ENCODE measurements around the gene VANGL1.

DNA sequence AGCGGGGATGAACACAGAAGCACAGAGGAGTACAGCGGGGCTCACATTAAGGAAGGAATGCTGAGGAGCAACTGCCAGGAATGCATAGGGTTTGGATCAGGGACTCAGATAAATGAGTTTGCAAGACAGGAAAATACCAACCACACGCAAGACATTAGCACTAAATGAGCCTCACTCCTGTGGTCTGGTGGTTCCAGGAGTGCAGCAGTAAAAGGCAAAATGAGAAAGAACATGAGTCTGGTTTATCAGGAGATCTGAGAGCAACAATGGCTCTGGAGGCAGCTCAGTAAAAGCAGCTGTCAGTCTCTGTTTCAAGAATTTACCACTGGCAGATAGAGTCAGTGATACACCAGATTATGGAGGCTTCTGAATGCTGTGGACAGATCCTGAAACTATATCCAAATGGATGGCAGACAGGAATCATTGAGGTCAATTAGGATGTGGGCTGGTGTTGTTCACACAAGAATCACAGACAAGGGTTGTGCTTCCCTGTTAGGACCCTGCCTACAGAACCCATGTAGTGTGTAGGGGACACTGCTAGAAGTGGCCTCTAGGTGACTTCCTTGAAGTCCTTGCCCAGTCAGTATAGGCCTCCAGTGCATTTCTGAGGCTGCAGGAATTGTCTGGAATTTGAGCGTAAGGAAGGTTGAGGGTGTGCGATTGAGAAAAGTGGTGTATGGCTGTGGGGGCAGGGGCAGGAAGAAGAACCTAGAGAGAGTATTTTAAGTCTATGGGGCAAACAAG, 76.4 kb downstream of the VANGL1 start:
- TF ChIP-seq POLR2A (IDR thresholded peaks at IDR 0.05) (no peak), CTCF (IDR thresholded peaks at IDR 0.05) (no peak)

All from lower leg skin (tissue), 3 donors.